HG02840 (cell line): ENCODE measurements around the gene QSOX2.
"Not testable (repeated sequence)": the region's sequence is repeated elsewhere in the genome, so short reads cannot be mapped to it uniquely, and the experiment has no call there.

Experiments used
- ATAC-seq: cut with Tn5 transposase; IDR thresholded peaks from one replicate; pipeline ENCODE4 v1.9.1; 2021; ENCODE audit warnings: mild to moderate bottlenecking, moderate library complexity, moderate number of reproducible peaks; ENCODE audit not compliant: unreplicated experiment, low FRiP score

Gene QSOX2

GRCh38 chr9:136267261-136268111, 21.9 kb upstream of the QSOX2 start:
- ATAC-seq: peak; percentile 62

GRCh38 chr9:136266641-136267040, 21.0 kb upstream of the QSOX2 start:
- ATAC-seq: not testable (repeated sequence)

- no peak for ATAC-seq
These were observed 20.1 kb upstream of the QSOX2 start for GRCh38 chr9:136265561-136266355.

- ATAC-seq: no peak
These were observed 19.1 kb upstream of the QSOX2 start for GRCh38 chr9:136264441-136265405.

- no peak for ATAC-seq
These were observed 18.4 kb upstream of the QSOX2 start for GRCh38 chr9:136264031-136264430.

- ATAC-seq: no peak
These were observed 17.1 kb upstream of the QSOX2 start for GRCh38 chr9:136262671-136263178.

GRCh38 chr9:136261686-136262430, 16.2 kb upstream of the QSOX2 start:
- no peak for ATAC-seq

- ATAC-seq: no peak
These were observed 15.4 kb upstream of the QSOX2 start for GRCh38 chr9:136260936-136261472.

- ATAC-seq: no peak
These were observed 14.9 kb upstream of the QSOX2 start for GRCh38 chr9:136260521-136260920.

- no peak for ATAC-seq
These were observed 14.2 kb upstream of the QSOX2 start for GRCh38 chr9:136259836-136260235.

- ATAC-seq: no peak
These were observed 13.9 kb upstream of the QSOX2 start for GRCh38 chr9:136259517-136259813.

GRCh38 chr9:136258786-136259516, 13.3 kb upstream of the QSOX2 start:
- ATAC-seq: no peak

GRCh38 chr9:136258299-136258625, 12.7 kb upstream of the QSOX2 start:
- ATAC-seq: no peak

- no peak for ATAC-seq
These were observed 12.0 kb upstream of the QSOX2 start for GRCh38 chr9:136257381-136258298.

- ATAC-seq: no peak
These were observed 10.6 kb upstream of the QSOX2 start for GRCh38 chr9:136255896-136256890.

GRCh38 chr9:136255166-136255538, 9.5 kb upstream of the QSOX2 start:
- no peak for ATAC-seq
